T-cell (primary cell): Measurements from ENCODE around the gene SFTPA1. TPM values are rescaled to one million over a fixed set of nuclear protein-coding genes. Genes with fewer than 3 reads are reported as not detected.
"Not testable (repeated sequence)": the region's sequence is repeated elsewhere in the genome, so short reads cannot be mapped to it uniquely, and the experiment has no call there.

Source experiments
- ATAC-seq, 4 experiments: fragments of 200-7000 bp in 3 of 4; fragments of 150-1000 bp in 1 of 4; cut with Tn5 transposase; replicated peaks in 1 of 4; 1 replicate in 3 of 4; 2 replicates in 1 of 4; pipeline ENCODE4 v1.10.0; 2021; ENCODE audit warnings: moderate library complexity in 3 of 4, mild to moderate bottlenecking in 2 of 4, moderate number of reproducible peaks in 1 of 4
- CTCF ChIA-PET, 2 donors: fragments of 300-600 bp; sonication (Branson Sonifier 250); formaldehyde crosslinking; loops; one replicate each; lab custom pipeline; 2022; ENCODE audit warnings: antibody characterized with exemption in 2 of 2; lab: Charles Lee
- POLR2A ChIA-PET, 2 donors: fragments of 300-600 bp; sonication (Branson Sonifier 250); formaldehyde crosslinking; loops; one replicate each; lab custom pipeline; 2022; ENCODE audit warnings: antibody characterized with exemption in 2 of 2; lab: Charles Lee
- DNase-seq, 35 experiments: peaks; one replicate each; pipeline versions ENCODE4 v3.0.0 to v3.0.0-alpha.2; 2013 to 2023
- H3K27ac ChIP-seq: one replicate; pipeline ENCODE4 v1.5.1; 2013; ENCODE audit warnings: low read length
- H3K27me3 ChIP-seq, 2 experiments: replicated peaks in 1 of 2; 1 replicate in 1 of 2; 2 replicates in 1 of 2; pipeline versions ENCODE4 v1.6.1 to v1.7.0; 2013; ENCODE audit warnings: low read length in 1 of 2, mixed read lengths in 1 of 2; ENCODE audit not compliant: control insufficient read depth in 2 of 2, insufficient read depth in 2 of 2; ENCODE audit errors: extremely low read depth in 1 of 2
- H3K36me3 ChIP-seq, 2 donors: 1 replicate in 1 of 2; 2 replicates in 1 of 2; pipeline versions ENCODE4 v1.6.1 to v1.7.0; 2013; ENCODE audit warnings: low read length in 1 of 2; ENCODE audit not compliant: control insufficient read depth in 2 of 2, insufficient read depth in 1 of 2; ENCODE audit errors: extremely low read depth in 1 of 2
- H3K4me1 ChIP-seq, 2 experiments: 1 replicate in 1 of 2; 2 replicates in 1 of 2; pipeline versions ENCODE4 v1.6.1 to v1.7.0; 2013; ENCODE audit warnings: low read length in 2 of 2, mixed read lengths in 1 of 2; ENCODE audit not compliant: insufficient read depth in 2 of 2, control insufficient read depth in 1 of 2; ENCODE audit errors: extremely low read depth in 1 of 2
- H3K4me3 ChIP-seq, 2 donors: 1 replicate in 1 of 2; 2 replicates in 1 of 2; pipeline versions ENCODE4 v1.5.1 to v1.7.0; 2013; ENCODE audit warnings: mild to moderate bottlenecking in 2 of 2, low read length in 1 of 2, moderate library complexity in 1 of 2; ENCODE audit not compliant: control insufficient read depth in 1 of 2; ENCODE audit errors: extremely low read depth in 1 of 2
- H3K9me3 ChIP-seq: 2 replicates; pipeline ENCODE4 v1.7.0; 2013
- H3K27ac Mint-ChIP-seq, 2 donors: one replicate each; pipeline ENCODE4 v1.8.0; 2020 to 2021; ENCODE audit warnings: mild to moderate bottlenecking in 2 of 2, mixed read lengths in 2 of 2
- H3K27me3 Mint-ChIP-seq, 2 donors: one replicate each; pipeline ENCODE4 v1.8.0; 2021 to 2022; ENCODE audit warnings: mixed read lengths in 2 of 2
- H3K36me3 Mint-ChIP-seq: one replicate; pipeline ENCODE4 v1.8.0; 2021; ENCODE audit warnings: mixed read lengths
- H3K4me1 Mint-ChIP-seq, 3 donors: one replicate each; pipeline ENCODE4 v1.8.0; 2020 to 2022; ENCODE audit warnings: mixed read lengths in 3 of 3, mild to moderate bottlenecking in 1 of 3
- H3K4me3 Mint-ChIP-seq, 3 donors: one replicate each; pipeline ENCODE4 v1.8.0; 2020 to 2022; ENCODE audit warnings: mild to moderate bottlenecking in 3 of 3, mixed read lengths in 3 of 3, moderate library complexity in 3 of 3
- H3K9me3 Mint-ChIP-seq, 3 donors: one replicate each; pipeline ENCODE4 v1.8.0; 2020 to 2022; ENCODE audit warnings: mixed read lengths in 3 of 3
- WGBS: methylation state at CpG from one replicate; pipeline ENCODE4 v1.1.5; 2013; ENCODE audit warnings: missing lambda C conversion rate; ENCODE audit not compliant: insufficient coverage; 5-methylcytosine and 5-hydroxymethylcytosine counted together
- total RNA-seq, 35 experiments: library from RNA in 6 of 35; stranded (reverse) in 6 of 35; fragments of 120-200 nt in 1 of 35; gene quantifications; one replicate each; pipeline versions ENCODE4 v1.2.1 to v1.2.4 and lab custom pipeline; 2013 to 2026

SFTPA1 gene
- total RNA-seq, 5 donors from 2014 or later (not counting 1 experiment from before 2014, with no cell fraction given) = 6.4 to 9.6 (median 8.4) TPM; not detected in 2

- Mint-ChIP-seq H3K4me3 (no peak overlapping the region), H3K27me3 (peaks cover 3 to 20% of the 10 kb centered on the region in 2 donors), H3K27ac (no peak overlapping the region), H3K9me3 (no peaks in the 10 kb centered on the region), H3K36me3 (no peaks in the 10 kb centered on the region), H3K4me1 (no peaks in the 10 kb centered on the region)
- no peak overlapping the region for H3K4me3 ChIP-seq
- ATAC-seq (no peak), DNase-seq (no peak)
- no peaks in the 10 kb centered on the region for H3K4me1 ChIP-seq
- H3K27ac ChIP-seq = no peak overlapping the region
- POLR2A ChIA-PET = no interaction called here
- H3K27me3 ChIP-seq = peaks cover 2 to 15% of the 10 kb centered on the region in 2 experiments
- CTCF ChIA-PET = no interaction called here
- H3K9me3 ChIP-seq = no peaks in the 10 kb centered on the region
- H3K36me3 ChIP-seq = no peaks in the 10 kb centered on the region
Measured at GRCh38 chr10:79588800-79589199, 21.9 kb upstream of the SFTPA1 start.

GRCh38 chr10:79593377-79593776, 17.4 kb upstream of the SFTPA1 start:
- H3K4me1 ChIP-seq = no peaks in the 10 kb centered on the region
- CTCF ChIA-PET = interaction anchor here in 1 of 2 donors (0.5 kb wide), 1 partner anchor 86 kb away, joined by 4 read pairs; no protein-coding TSS in a partner anchor
- H3K27me3 ChIP-seq = peaks cover 2 to 14% of the 10 kb centered on the region in 2 experiments
- no peaks in the 10 kb centered on the region for H3K4me1 Mint-ChIP-seq
- POLR2A ChIA-PET = no interaction called here
- no peak overlapping the region for H3K27ac Mint-ChIP-seq
- H3K9me3 ChIP-seq = peaks cover 7% of the 10 kb centered on the region
- H3K36me3 Mint-ChIP-seq = peaks cover 3% of the 10 kb centered on the region
- 71% methylated on average over 1 of the region's 1 CpG for WGBS
- DNase-seq = no peak
- peaks cover 5 to 25% of the 10 kb centered on the region in 2 donors for H3K27me3 Mint-ChIP-seq
- peaks cover 4 to 18% (median 9%) of the 10 kb centered on the region in 3 donors for H3K9me3 Mint-ChIP-seq
- no peak overlapping the region for H3K4me3 Mint-ChIP-seq
- H3K27ac ChIP-seq = no peak overlapping the region
- no peak overlapping the region for H3K4me3 ChIP-seq
- no peaks in the 10 kb centered on the region for H3K36me3 ChIP-seq
- no peak for ATAC-seq

GRCh38 chr10:79594565-79594964, 16.2 kb upstream of the SFTPA1 start:
- 78% methylated on average over 2 of the region's 3 CpGs for WGBS

GRCh38 chr10:79595510-79595909, 15.2 kb upstream of the SFTPA1 start:
- ATAC-seq (no peak), DNase-seq (no peak)
- POLR2A ChIA-PET = no interaction called here
- H3K27ac Mint-ChIP-seq = no peak overlapping the region
- CTCF ChIA-PET = no interaction called here
- H3K4me1 ChIP-seq = no peaks in the 10 kb centered on the region
- H3K27me3 ChIP-seq = peaks cover 0 to 12% of the 10 kb centered on the region in 2 experiments
- H3K9me3 ChIP-seq = peaks cover 7% of the 10 kb centered on the region
- H3K27me3 Mint-ChIP-seq = peaks cover 9 to 22% of the 10 kb centered on the region in 2 donors
- WGBS = 17% methylated on average over 1 of the region's 3 CpGs
- H3K4me1 Mint-ChIP-seq = no peaks in the 10 kb centered on the region
- no peaks in the 10 kb centered on the region for H3K36me3 ChIP-seq
- peaks cover 3% of the 10 kb centered on the region for H3K36me3 Mint-ChIP-seq
- no peak overlapping the region for H3K4me3 Mint-ChIP-seq
- no peak overlapping the region for H3K27ac ChIP-seq
- H3K9me3 Mint-ChIP-seq = peaks cover 8 to 18% (median 12%) of the 10 kb centered on the region in 3 donors
- H3K4me3 ChIP-seq = no peak overlapping the region

More at GRCh38 chr10:79594565-79594964, 16.2 kb upstream of the SFTPA1 start:
- H3K27ac ChIP-seq, ATAC-seq, H3K36me3 ChIP-seq, POLR2A ChIA-PET, H3K4me1 ChIP-seq, H3K36me3 Mint-ChIP-seq, H3K27ac Mint-ChIP-seq, H3K4me3 Mint-ChIP-seq, H3K4me3 ChIP-seq, DNase-seq, CTCF ChIA-PET, H3K4me1 Mint-ChIP-seq, H3K9me3 ChIP-seq: not testable (repeated sequence)
- Mint-ChIP-seq H3K9me3 (peaks cover 8 to 18% (median 12%) of the 10 kb centered on the region in 3 donors), H3K27me3 (peaks cover 9 to 19% of the 10 kb centered on the region in 2 donors)
- peaks cover 0 to 12% of the 10 kb centered on the region in 2 experiments for H3K27me3 ChIP-seq

GRCh38 chr10:79599644-79600043, 11.1 kb upstream of the SFTPA1 start:
- H3K27me3 ChIP-seq = peaks cover 0 to 10% of the 10 kb centered on the region in 2 experiments
- H3K36me3 Mint-ChIP-seq, H3K27ac ChIP-seq, DNase-seq, H3K4me3 Mint-ChIP-seq, H3K4me1 Mint-ChIP-seq, H3K9me3 ChIP-seq, POLR2A ChIA-PET, CTCF ChIA-PET, H3K27ac Mint-ChIP-seq, H3K36me3 ChIP-seq, H3K4me1 ChIP-seq, H3K4me3 ChIP-seq, ATAC-seq: not testable (repeated sequence)
- WGBS = 89% methylated on average over 5 of the region's 9 CpGs
- H3K27me3 Mint-ChIP-seq = peaks cover 9 to 19% of the 10 kb centered on the region in 2 donors
- H3K9me3 Mint-ChIP-seq = peaks cover 8 to 24% (median 12%) of the 10 kb centered on the region in 3 donors

- WGBS = no CpG with 5 or more reads among the region's 1 CpG
- Histone ChIP-seq H3K9me3 (peaks cover 7% of the 10 kb centered on the region), H3K27me3 (no peaks in the 10 kb centered on the region), H3K4me3 (no peak overlapping the region), H3K4me1 (no peaks in the 10 kb centered on the region), H3K36me3 (no peaks in the 10 kb centered on the region), H3K27ac (no peak overlapping the region)
- no peak overlapping the region for H3K4me3 Mint-ChIP-seq
- ChIA-PET POLR2A (no interaction called here), CTCF (interaction anchor here in 1 of 2 donors (1.3 kb wide), 1 partner anchor 11 kb away, joined by 4 read pairs; no protein-coding TSS in a partner anchor)
- no peaks in the 10 kb centered on the region for H3K36me3 Mint-ChIP-seq
- peaks cover 4 to 7% of the 10 kb centered on the region in 2 donors for H3K27me3 Mint-ChIP-seq
- peaks cover 4 to 20% (median 12%) of the 10 kb centered on the region in 3 donors for H3K9me3 Mint-ChIP-seq
- H3K4me1 Mint-ChIP-seq = no peaks in the 10 kb centered on the region
- ATAC-seq (no peak), DNase-seq (no peak)
- H3K27ac Mint-ChIP-seq = no peak overlapping the region
Measured at GRCh38 chr10:79601939-79602338, 8.8 kb upstream of the SFTPA1 start.
